ENCODE data around the gene RNASE4. TPM values are rescaled to one million over a fixed set of nuclear protein-coding genes. Genes with fewer than 3 reads are reported as not detected.
"Not testable (repeated sequence)": the region's sequence is repeated elsewhere in the genome, so short reads cannot be mapped to it uniquely, and the experiment has no call there.

The RNASE4 gene, protein sequence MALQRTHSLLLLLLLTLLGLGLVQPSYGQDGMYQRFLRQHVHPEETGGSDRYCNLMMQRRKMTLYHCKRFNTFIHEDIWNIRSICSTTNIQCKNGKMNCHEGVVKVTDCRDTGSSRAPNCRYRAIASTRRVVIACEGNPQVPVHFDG
- 10.5 and 19.3 TPM in 2 replicates for total RNA-seq (ENCODE audit: low replicate concordance)
- long read RNA-seq, transcript RNASE4-201 (2 exons, 853 nt) = minor isoform, 5 of 260 reads
- long read RNA-seq, transcript RNASE4-203 (2 exons, 2,520 nt) = major isoform, 250 of 260 reads
- long read RNA-seq, partial matches to known transcripts = 1 of 260 reads
- long read RNA-seq, other reads (novel, unspliced or antisense) = 4 of 260 reads

DNA sequence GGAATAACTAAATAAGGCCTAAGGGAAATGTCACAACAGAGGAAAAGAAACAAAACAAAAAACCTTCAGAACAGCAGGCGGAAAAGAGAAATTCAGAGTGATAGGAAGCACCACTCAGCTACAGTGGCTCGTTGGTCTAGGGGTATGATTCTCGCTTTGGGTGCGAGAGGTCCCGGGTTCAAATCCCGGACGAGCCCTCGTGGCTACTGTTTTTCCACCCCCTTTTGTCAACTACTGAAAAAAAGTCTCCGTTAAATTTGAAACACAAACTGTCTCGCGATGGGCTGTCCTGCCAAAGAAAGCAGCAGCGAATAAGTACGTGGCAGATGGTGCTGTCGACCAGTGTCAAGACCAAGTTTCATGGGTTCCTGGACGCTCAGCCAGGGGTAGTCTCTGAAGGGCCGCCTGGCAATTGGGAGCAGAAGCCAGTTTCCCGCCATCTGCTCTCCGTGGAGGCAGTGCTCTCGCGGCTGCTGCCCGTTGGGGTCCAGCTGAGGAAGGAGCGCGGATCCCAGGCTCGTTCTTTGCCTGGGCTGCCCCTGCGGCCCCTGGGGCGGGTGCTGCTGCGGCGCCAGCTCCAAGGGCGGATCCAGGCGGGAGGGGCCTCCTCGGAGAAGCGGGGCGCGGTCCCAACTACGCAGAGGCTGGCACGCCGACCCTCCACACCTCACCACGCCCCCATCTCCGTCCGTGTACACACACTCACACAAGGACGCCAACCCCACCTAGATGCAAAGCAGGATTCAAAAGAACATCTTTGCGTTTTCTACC is at the start of gene RNASE4:
RNASE4 (plus strand) TSS at position 670 of the 771 bp plus-strand sequence. CDS start 14,812 bp downstream, outside the sequence.
- Mint-ChIP-seq H3K4me3 (no peak within 1 kb of the TSS), H3K4me1 (ENCODE audit: unreplicated experiment) (peaks cover 19% of the 10 kb centered on the region), H3K36me3 (no peaks in the 10 kb centered on the region), H3K9me3 (no peaks in the 10 kb centered on the region), H3K27ac (no peak within 1 kb of the TSS), H3K27me3 (peaks cover 8% of the 10 kb centered on the region)
- TF ChIP-seq, protein P1, sequence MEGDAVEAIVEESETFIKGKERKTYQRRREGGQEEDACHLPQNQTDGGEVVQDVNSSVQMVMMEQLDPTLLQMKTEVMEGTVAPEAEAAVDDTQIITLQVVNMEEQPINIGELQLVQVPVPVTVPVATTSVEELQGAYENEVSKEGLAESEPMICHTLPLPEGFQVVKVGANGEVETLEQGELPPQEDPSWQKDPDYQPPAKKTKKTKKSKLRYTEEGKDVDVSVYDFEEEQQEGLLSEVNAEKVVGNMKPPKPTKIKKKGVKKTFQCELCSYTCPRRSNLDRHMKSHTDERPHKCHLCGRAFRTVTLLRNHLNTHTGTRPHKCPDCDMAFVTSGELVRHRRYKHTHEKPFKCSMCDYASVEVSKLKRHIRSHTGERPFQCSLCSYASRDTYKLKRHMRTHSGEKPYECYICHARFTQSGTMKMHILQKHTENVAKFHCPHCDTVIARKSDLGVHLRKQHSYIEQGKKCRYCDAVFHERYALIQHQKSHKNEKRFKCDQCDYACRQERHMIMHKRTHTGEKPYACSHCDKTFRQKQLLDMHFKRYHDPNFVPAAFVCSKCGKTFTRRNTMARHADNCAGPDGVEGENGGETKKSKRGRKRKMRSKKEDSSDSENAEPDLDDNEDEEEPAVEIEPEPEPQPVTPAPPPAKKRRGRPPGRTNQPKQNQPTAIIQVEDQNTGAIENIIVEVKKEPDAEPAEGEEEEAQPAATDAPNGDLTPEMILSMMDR (conservative IDR thresholded peaks at IDR 0.05) = no peak
- DNase-seq (ENCODE audit: extremely low spot score, unreplicated experiment) = peak; percentile 84

DNA sequence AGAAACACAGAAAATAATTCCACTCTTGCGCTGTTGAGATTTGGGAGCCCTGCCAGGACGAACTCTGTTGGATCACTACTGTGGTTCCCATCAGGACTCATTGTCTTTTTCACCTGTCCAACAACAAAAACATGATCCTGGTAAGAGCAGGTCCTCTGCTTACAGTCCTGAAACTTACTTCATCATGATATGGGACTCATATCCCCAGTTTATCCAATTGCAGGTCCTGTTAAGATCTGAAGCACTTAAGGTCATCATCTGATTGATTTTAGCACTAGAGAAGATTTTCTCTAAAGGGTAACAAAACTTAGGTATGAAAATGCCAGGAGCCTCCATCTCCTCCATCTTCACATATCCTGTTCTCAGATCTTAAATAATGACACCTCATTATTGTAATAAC is 42.8 kb upstream of the RNASE4 start, which contains the start of gene OR6S1:
OR6S1 (minus strand) TSS at position 101 of the 400 bp plus-strand sequence; CDS start at position 101, 0 bp downstream.
- Mint-ChIP-seq H3K4me3 (no peak within 1 kb of the TSS), H3K36me3 (no peaks in the 10 kb centered on the region), H3K27me3 (peaks cover 64% of the 10 kb centered on the region), H3K9me3 (no peaks in the 10 kb centered on the region), H3K27ac (no peak within 1 kb of the TSS), H3K4me1 (ENCODE audit: unreplicated experiment) (no peaks in the 10 kb centered on the region)
- no peak for DNase-seq (ENCODE audit: extremely low spot score, unreplicated experiment)
- TF ChIP-seq, protein P1 (conservative IDR thresholded peaks at IDR 0.05) = no peak

DNA sequence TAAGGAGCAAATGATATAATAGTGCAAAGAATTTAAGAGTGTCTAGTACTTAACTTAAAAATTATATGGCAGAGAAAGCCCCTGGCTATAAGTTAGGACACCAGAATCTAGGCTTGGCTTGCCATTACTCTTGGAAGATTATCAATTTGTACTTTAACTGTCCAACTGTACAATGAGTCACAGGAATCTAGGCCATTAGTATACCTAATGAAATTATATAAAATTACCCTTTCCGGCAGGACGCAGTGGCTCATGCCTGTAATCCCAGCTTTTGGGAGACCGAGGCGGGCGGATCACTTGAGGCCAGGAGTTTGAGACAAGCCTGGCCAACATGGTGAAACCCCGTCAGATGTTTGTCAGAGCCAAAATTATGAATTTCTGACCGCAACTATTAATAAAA is 42.2 kb upstream of the RNASE4 start:
- TF ChIP-seq, protein P1 (conservative IDR thresholded peaks at IDR 0.05) = no peak
- H3K9me3 Mint-ChIP-seq = no peaks in the 10 kb centered on the region
- DNase-seq (ENCODE audit: extremely low spot score, unreplicated experiment) = no peak
- H3K27ac Mint-ChIP-seq = no peak overlapping the region
- H3K36me3 Mint-ChIP-seq = no peaks in the 10 kb centered on the region
- H3K4me3 Mint-ChIP-seq = no peak overlapping the region
- peaks cover 61% of the 10 kb centered on the region for H3K27me3 Mint-ChIP-seq
- H3K4me1 Mint-ChIP-seq (ENCODE audit: unreplicated experiment) = no peaks in the 10 kb centered on the region

DNA sequence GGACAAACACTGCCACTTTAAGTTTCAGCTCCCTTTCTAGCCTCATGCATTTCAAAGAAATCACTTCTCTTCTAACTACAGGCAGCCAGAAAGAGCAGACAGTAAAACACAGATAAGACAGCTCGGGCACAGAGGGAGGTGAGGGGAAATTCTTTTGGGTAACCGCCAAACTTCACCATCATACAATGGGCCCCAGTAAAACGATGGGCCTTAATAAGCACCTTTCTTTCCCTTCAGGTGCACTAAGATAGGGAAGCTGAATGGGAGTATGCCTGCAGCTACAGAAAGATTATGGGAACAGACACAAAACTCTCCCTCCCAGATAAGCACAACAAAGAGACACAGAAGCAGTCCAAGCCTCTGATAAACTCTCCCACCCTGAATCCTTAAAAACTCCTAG is 41.6 kb upstream of the RNASE4 start:
- DNase-seq (ENCODE audit: extremely low spot score, unreplicated experiment); H3K9me3 Mint-ChIP-seq; H3K36me3 Mint-ChIP-seq; H3K27ac Mint-ChIP-seq; H3K4me1 Mint-ChIP-seq (ENCODE audit: unreplicated experiment); H3K4me3 Mint-ChIP-seq: not testable (repeated sequence)
- H3K27me3 Mint-ChIP-seq = peaks cover 63% of the 10 kb centered on the region

DNA sequence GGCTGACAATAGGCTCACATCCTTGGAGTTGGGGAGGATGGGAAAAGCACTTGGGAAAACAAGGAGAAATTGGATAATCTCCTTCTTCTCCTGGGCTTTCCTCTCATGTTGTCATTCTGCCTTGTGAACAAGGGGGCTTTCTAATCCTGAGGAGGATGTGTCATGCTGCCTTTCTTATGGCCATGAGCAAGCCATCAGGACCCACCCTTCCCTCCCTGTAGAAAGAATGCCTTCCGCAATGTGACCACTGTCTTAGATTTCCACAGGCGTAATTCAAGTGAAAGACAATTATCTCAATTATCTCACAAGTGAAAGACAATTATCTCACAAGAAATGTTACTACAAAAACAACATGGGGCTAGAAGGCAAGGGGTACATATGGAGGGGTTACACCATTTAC is 39.8 kb upstream of the RNASE4 start:
- Mint-ChIP-seq H3K27ac (no peak overlapping the region), H3K4me3 (no peak overlapping the region), H3K27me3 (peaks cover 67% of the 10 kb centered on the region)

More for the DNA sequence above, 39.8 kb upstream of the RNASE4 start:
- DNase-seq (ENCODE audit: extremely low spot score, unreplicated experiment) = no peak
- Mint-ChIP-seq H3K9me3 (no peaks in the 10 kb centered on the region), H3K4me1 (ENCODE audit: unreplicated experiment) (no peaks in the 10 kb centered on the region), H3K36me3 (no peaks in the 10 kb centered on the region)
- TF ChIP-seq, protein P1 (conservative IDR thresholded peaks at IDR 0.05) = no peak

Data from type B pancreatic cell (in vitro differentiated cells).